IPS-18c (cell line): ENCODE measurements around the gene NUCB1.
A peak's percentile ranks its signal among the peaks of the same experiment; 100 is the strongest.
"Not testable (repeated sequence)": the region's sequence is repeated elsewhere in the genome, so short reads cannot be mapped to it uniquely, and the experiment has no call there.

Experiments used
- H3K4me3 ChIP-seq: 2 replicates; pipeline ENCODE4 v1.7.0; 2013; ENCODE audit warnings: low read depth, mild to moderate bottlenecking, low read length, moderate library complexity; ENCODE audit not compliant: insufficient read depth
- H3K9me3 ChIP-seq: one replicate; pipeline ENCODE4 v1.6.1; 2013; ENCODE audit warnings: mild to moderate bottlenecking, low read length, moderate library complexity; ENCODE audit not compliant: control insufficient read depth, insufficient read depth

NUCB1 gene

DNA sequence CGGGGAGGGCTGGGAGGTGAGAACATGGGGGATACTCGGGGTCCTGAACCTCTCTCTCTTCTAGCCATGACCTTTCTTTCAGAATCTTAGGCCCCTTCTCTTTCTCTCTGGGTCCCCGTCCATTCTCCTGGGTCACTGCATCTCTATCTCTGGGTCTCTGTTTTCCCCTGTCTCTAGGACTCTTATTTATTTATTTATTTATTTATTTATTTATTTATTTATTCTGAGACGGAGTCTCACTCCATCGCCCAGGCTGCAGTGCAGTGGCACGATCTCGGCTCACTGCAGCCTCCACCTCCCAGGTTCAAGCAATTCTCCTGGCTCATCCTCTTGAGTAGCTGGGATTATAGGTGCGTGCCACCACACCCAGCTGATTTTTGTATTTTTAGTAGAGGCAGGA is 19.2 kb downstream of the NUCB1 start:
- H3K9me3 ChIP-seq, H3K4me3 ChIP-seq: not testable (repeated sequence)

DNA sequence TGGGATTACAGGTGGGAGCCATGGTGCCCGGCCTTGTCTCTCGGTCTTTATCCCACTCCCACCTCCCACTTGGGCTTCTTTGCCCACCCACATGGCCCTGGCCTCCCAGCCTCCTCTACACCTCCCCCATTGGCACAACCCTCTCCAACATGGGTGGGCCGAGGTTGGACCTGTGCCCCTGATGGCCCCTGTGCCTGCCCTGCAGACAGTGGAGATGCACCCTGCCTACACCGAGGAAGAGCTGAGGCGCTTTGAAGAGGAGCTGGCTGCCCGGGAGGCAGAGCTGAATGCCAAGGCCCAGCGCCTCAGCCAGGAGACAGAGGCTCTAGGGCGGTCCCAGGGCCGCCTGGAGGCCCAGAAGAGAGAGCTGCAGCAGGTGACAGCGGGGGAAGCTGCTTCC is 20.8 kb downstream of the NUCB1 start:
- Histone ChIP-seq H3K4me3 (no peak overlapping the region), H3K9me3 (no peaks in the 10 kb centered on the region)

DNA sequence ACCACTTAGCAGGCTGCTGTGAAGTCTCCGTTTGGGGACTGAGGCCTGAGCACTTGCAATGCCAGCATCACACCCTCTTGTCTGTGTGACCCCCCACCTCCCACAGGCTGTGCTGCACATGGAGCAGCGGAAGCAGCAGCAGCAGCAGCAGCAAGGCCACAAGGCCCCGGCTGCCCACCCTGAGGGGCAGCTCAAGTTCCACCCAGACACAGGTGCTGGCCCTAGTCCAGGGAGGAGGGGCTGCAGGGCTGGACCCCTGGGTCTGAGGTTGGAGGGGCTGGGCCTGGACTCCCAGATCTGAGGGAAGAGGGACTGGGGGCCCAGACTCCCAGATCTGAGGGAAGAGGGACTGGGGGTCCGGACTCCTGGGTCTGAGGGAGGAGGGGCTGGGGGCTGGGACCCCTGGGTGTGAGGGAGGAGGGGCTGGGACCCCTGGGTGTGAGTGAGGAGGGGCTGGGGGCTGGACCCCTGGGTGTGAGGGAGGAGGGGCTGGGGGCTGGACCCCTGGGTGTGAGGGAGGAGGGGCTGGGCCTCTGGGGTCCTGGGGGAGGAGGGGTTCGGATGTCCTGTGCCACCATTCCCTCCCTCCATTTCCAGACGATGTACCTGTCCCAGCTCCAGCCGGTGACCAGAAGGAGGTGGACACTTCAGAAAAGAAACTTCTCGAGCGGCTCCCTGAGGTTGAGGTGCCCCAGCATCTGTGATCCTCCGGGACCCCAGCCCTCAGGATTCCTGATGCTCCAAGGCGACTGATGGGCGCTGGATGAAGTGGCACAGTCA is 21.8 kb downstream of the NUCB1 start:
- Histone ChIP-seq H3K9me3 (no peaks in the 10 kb centered on the region), H3K4me3 (no peak overlapping the region)

DNA sequence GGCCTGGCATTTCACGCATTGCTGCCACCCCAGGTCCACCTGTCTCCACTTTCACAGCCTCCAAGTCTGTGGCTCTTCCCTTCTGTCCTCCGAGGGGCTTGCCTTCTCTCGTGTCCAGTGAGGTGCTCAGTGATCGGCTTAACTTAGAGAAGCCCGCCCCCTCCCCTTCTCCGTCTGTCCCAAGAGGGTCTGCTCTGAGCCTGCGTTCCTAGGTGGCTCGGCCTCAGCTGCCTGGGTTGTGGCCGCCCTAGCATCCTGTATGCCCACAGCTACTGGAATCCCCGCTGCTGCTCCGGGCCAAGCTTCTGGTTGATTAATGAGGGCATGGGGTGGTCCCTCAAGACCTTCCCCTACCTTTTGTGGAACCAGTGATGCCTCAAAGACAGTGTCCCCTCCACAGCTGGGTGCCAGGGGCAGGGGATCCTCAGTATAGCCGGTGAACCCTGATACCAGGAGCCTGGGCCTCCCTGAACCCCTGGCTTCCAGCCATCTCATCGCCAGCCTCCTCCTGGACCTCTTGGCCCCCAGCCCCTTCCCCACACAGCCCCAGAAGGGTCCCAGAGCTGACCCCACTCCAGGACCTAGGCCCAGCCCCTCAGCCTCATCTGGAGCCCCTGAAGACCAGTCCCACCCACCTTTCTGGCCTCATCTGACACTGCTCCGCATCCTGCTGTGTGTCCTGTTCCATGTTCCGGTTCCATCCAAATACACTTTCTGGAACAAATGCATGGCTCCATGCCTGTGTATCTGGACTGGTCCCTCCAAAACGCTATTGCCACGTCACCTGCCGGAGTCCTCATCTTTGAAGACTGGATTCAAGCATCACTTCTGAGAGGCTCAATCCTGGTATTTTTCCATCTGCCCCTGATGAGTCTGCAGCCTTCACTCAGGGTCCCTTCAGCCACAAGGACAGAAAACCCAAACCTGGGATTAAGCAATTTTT is 22.7 kb downstream of the NUCB1 start:
- no peak overlapping the region for H3K4me3 ChIP-seq
- no peaks in the 10 kb centered on the region for H3K9me3 ChIP-seq

GRCh38 chr19:48925240-48925843 is 25.2 kb downstream of the NUCB1 start:
- Histone ChIP-seq H3K4me3 (no peak overlapping the region), H3K9me3 (no peaks in the 10 kb centered on the region)

DNA sequence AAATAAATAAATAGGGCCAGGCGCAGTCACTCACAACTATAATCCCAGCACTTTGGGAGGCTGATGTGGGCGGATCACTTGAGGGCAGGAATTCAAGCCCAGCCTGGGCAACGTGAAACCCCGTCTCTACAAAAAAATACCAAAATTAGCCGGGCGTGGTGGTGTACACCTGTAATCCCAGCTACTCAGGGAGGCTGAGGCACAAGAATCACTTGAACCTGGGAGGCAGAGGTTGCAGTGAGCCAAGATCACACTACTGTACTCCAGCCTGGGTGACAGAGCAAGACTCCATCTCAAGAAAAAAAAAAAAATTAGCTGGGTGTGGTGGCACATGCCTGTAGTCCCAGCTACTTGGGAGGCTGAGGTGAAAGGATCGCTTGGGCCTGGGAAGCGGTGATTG is 25.8 kb downstream of the NUCB1 start:
- H3K4me3 ChIP-seq, H3K9me3 ChIP-seq: not testable (repeated sequence)

GRCh38 chr19:48926909-48927308 is 26.8 kb downstream of the NUCB1 start:
- no peaks in the 10 kb centered on the region for H3K9me3 ChIP-seq
- H3K4me3 ChIP-seq = no peak overlapping the region

DNA sequence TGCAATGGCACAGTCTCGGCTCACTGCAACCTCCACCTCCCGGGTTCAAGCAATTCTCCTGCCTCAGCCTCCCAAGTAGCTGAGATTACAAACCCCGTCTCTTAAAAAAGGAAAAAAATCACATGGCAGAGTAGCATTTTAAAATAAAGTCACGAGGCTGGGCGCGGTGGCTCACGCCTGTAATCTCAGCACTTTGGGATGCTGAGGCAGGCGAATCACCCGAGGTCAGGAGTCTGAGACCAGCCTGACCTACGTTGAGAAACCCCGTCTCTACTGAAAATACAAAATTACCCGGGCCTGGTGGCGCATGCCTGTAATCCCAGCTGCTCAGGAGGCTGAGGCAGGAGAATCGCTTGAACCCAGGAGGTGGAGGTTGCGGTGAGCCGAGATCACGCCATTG is 27.6 kb downstream of the NUCB1 start:
- H3K4me3 ChIP-seq, H3K9me3 ChIP-seq: not testable (repeated sequence)

- Histone ChIP-seq H3K9me3 (no peaks in the 10 kb centered on the region), H3K4me3 (no peak overlapping the region)
Observed at GRCh38 chr19:48928164-48929025, 28.3 kb downstream of the NUCB1 start.

DNA sequence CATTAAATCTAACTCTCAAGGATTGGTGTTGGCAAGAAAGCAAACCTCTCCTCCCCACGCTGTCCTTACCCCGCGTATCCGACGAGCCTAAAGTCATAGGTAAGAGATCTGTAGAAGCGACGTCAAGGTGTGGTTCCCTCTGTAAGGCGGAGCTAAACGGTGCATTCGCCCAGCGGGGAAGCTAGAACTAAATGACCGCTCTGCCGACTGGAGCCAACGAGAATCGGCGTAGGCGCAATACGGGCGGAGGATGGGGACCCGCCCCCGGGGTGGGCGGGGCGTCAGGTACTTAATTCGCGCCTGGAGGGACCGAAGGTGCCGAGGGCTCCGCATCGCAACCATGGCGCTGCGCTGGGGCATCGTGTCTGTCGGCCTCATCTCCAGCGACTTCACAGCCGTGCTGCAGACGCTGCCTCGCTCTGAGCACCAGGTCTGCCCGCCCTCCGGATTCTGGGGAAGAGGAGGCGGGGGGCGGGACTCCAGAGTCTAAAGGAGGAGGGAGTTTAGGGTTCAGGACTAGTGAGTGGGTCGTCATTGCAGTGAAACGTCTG is 33.3 kb downstream of the NUCB1 start, which contains the start of gene DHDH:
DHDH (plus strand) TSS at position 318 of the 551 bp plus-strand sequence; CDS start at position 341, 23 bp downstream.
- Histone ChIP-seq H3K9me3 (no peaks in the 10 kb centered on the region), H3K4me3 (peak within 1 kb of the TSS; percentile 60)

DNA sequence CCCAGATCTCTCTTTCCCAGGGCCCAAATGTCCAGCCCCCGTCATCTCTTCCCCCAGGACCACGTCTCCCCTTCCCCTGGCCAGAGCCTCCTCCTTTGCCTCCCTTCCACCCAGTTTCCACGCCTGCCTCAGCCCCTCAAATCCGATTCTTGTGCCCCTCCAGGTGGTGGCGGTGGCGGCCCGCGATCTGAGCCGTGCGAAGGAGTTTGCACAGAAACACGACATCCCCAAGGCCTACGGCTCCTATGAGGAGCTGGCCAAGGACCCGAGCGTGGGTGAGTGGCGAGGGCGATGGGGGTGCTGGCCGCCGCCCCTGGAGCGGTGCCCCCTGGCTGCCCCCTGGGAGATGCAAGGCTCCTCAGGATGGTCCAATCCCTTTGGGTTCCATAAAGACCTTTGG is 34.7 kb downstream of the NUCB1 start:
- H3K9me3 ChIP-seq = no peaks in the 10 kb centered on the region
- no peak overlapping the region for H3K4me3 ChIP-seq

DNA sequence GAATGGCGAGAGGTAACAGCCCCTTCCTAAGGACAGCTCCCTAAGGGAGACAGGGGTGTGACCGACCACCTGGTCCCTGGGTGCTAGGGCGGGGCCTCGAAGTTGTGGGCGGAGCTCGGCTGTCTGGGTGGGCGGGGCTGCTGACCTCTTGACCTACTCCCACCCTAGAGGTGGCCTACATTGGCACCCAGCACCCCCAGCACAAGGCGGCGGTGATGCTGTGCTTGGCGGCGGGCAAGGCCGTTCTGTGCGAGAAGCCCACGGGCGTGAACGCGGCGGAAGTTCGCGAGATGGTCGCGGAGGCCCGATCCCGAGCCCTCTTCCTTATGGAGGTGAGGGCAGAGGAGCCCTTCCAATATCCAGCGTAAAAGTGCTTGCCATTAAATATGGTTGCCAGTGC is 35.8 kb downstream of the NUCB1 start:
- Histone ChIP-seq H3K9me3 (peaks cover 3% of the 10 kb centered on the region), H3K4me3 (no peak overlapping the region)

DNA sequence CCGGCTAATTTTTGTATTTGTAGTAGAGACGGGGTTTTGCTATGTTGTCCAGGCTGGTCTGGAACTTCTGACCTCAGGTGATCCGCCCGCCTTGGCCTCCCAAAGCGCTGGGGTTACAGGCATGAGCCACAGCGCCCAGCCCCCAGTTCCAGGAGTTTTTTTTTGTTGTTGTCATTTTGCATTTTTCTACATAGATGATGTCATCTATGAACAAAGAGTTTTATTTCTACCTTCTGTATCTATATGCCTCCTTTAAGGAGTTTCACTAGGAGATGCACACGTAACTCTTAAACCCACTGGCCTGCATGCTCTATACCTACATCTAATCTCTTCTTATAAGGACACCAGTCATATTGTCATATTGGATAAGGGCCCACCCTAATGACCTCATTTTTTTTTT is 38.1 kb downstream of the NUCB1 start:
- H3K9me3 ChIP-seq = peaks cover 3% of the 10 kb centered on the region
- H3K4me3 ChIP-seq = no peak overlapping the region

- Histone ChIP-seq H3K4me3 (no peak overlapping the region), H3K9me3 (peaks cover 3% of the 10 kb centered on the region)
Observed at GRCh38 chr19:48940902-48941301, 40.8 kb downstream of the NUCB1 start.

DNA sequence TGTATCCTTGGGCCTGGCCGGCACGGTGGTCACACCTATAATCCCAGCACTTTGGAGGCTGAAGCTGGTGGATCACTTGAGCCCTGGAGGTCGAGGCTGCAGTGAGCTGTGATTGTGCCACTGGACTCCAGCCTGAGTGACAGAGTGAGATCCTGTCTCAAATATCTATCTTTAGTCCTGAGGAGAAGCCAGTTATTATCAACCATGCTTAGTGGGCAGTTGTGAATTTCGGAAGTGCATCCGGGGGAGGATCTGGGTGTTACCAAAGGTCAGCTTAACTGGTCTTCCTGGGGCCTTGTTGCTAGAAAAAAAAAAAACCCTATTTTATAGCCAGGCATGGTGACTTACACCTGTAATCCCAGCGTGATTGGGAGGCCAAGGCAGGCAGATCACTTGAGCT is 43.0 kb downstream of the NUCB1 start:
- Histone ChIP-seq H3K4me3 (no peak overlapping the region), H3K9me3 (peaks cover 3% of the 10 kb centered on the region)

DNA sequence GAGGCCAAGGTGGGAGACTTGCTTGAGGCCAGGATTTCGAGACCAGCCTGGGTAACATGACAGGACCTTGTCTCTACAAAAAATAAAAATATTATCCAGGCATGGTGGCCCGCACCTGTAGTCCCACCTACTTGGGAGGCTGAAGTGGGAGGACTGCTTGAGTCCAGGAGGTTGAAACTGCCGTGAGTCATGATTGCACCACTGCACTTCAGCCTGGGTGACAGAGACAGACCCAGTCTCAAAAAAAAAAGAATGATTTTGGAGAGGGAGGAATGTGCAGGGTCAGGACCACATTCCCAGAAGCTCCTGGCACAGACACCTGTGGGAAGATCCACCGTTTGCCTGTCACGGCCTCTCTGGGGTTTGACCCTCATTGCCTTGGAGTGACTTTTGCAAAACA is 45.3 kb downstream of the NUCB1 start:
- no peak overlapping the region for H3K4me3 ChIP-seq
- peaks cover 3% of the 10 kb centered on the region for H3K9me3 ChIP-seq

- H3K4me3 ChIP-seq = no peak overlapping the region
- peaks cover under 1% of the 10 kb centered on the region for H3K9me3 ChIP-seq
Observed at GRCh38 chr19:48945817-48946216, 45.7 kb downstream of the NUCB1 start.
